K562 (cell line): Measurements from ENCODE around the gene FAM20B. TPM values are rescaled to one million over a fixed set of nuclear protein-coding genes. Genes with fewer than 3 reads are reported as not detected.

ENCODE experiments used
- C11orf30 ChIP-seq: fragments of 450-650 bp; IDR thresholded peaks from 2 replicates; pipeline ENCODE4 v1.6.1; 2016; ENCODE audit warnings: low read depth, mild to moderate bottlenecking
- CC2D1A ChIP-seq: fragments of 450-650 bp; IDR thresholded peaks from 2 replicates; pipeline ENCODE4 v1.6.1; 2017; ENCODE audit warnings: mild to moderate bottlenecking
- FOXA3 ChIP-seq, 2 experiments: fragments of 450-650 bp in 1 of 2; sonication (generic) in 1 of 2; formaldehyde crosslinking; IDR thresholded peaks in 1 of 2; conservative IDR thresholded peaks in 1 of 2; 2 replicates each; pipeline versions ENCODE4 v1.4.0 to v1.8.0; 2020 to 2022; ENCODE audit warnings: mild to moderate bottlenecking in 2 of 2, missing genetic modification reagents in 1 of 2
- HLTF ChIP-seq: fragments of 450-650 bp; IDR thresholded peaks from 2 replicates; pipeline ENCODE4 v1.6.1; 2016
- MCM3 ChIP-seq: fragments of 450-650 bp; IDR thresholded peaks from 2 replicates; pipeline ENCODE4 v1.6.1; 2016
- NR2C2 ChIP-seq, 2 experiments: fragments of 200-800 bp in 1 of 2; sonication (Bioruptor generic) in 1 of 2; sonication (generic) in 1 of 2; formaldehyde crosslinking in 1 of 2; IDR thresholded peaks; 2 replicates each; pipeline versions ENCODE4 v1.6.1 to v1.8.0; 2016 to 2022; ENCODE audit warnings: mild to moderate bottlenecking in 1 of 2, missing compliant biosample characterization in 1 of 2, missing genetic modification characterization in 1 of 2, missing genetic modification reagents in 1 of 2
- U2AF1 ChIP-seq: fragments of 200-400 bp; formaldehyde crosslinking; optimal IDR thresholded peaks from 2 replicates; pipeline ENCODE3; 2017; ENCODE audit warnings: mild to moderate bottlenecking, low read depth, low read length, moderate library complexity
- ZBED1 ChIP-seq: IDR thresholded peaks from 2 replicates; pipeline ENCODE4 v1.6.1; 2014
- ZBTB1 ChIP-seq: sonication (generic); formaldehyde crosslinking; IDR thresholded peaks from 2 replicates; pipeline ENCODE4 v1.8.1; 2023; ENCODE audit warnings: missing genetic modification reagents, low read depth, mild to moderate bottlenecking, borderline replicate concordance
- ZNF324 ChIP-seq: fragments of 250-450 bp; sonication (Bioruptor Pico); IDR thresholded peaks from 2 replicates; pipeline ENCODE4 v1.4.0; 2020; ENCODE audit warnings: mild to moderate bottlenecking
- ZNF778 ChIP-seq: fragments of 450-650 bp; formaldehyde crosslinking; IDR thresholded peaks from 2 replicates; pipeline ENCODE4 v1.4.0; 2020; ENCODE audit warnings: mild to moderate bottlenecking, moderate library complexity
- polyA plus RNA-seq, 8 experiments: library from polyadenylated mRNA; depleted of rRNA in 4 of 8; stranded (reverse) in 5 of 8; unstranded in 3 of 8; fragments of >200 nt; fragmentation: Nextera tagmentation in 2 of 8; fragmentation: Illumina TruSeq in 1 of 8; extraction: Ambion mirVana in 2 of 8; extraction: Trizol in 1 of 8; gene quantifications; 2 replicates each; pipeline versions ENCODE4 v1.2.1 to v1.2.3, GENCODE V29; 2011 to 2014; ENCODE audit warnings: inconsistent platforms in 1 of 8, missing spikeins in 1 of 8
- total RNA-seq, 7 experiments: library from RNA; depleted of rRNA in 6 of 7; stranded (reverse); fragments of >200 nt in 6 of 7; fragmentation: Illumina TruSeq in 2 of 7; extraction: Trizol in 2 of 7; gene quantifications; 2 replicates each; pipeline versions ENCODE4 v1.2.1 to v1.2.3, GENCODE V29; 2011 to 2021; ENCODE audit warnings: low replicate concordance in 1 of 7
- TF ChIP-seq, protein P1 (sequence below): fragments of 200-600 bp; sonication (generic); IDR thresholded peaks from one replicate; pipeline ENCODE4 v1.6.1; 2012; ENCODE audit warnings: mild to moderate bottlenecking, low read depth, low read length, inconsistent platforms
- TF ChIP-seq, protein P2 (sequence below): fragments of 200-800 bp; sonication (Bioruptor generic); IDR thresholded peaks from 2 replicates; pipeline ENCODE4 v1.6.1; 2017; ENCODE audit warnings: missing genetic modification characterization, missing compliant biosample characterization
- TF ChIP-seq, protein P3 (sequence below): fragments of 250-450 bp; sonication (Bioruptor Pico); IDR thresholded peaks from 2 replicates; pipeline ENCODE4 v1.8.0; 2021; ENCODE audit warnings: moderate library complexity, mild to moderate bottlenecking, inconsistent platforms

Gene FAM20B
- total and polyA plus RNA-seq, 9 of the 15 experiments (the other 6 are each of a cell fraction or from before 2014, with no cell fraction given) = 7.2 to 67.5 (median 42.9) TPM

DNA sequence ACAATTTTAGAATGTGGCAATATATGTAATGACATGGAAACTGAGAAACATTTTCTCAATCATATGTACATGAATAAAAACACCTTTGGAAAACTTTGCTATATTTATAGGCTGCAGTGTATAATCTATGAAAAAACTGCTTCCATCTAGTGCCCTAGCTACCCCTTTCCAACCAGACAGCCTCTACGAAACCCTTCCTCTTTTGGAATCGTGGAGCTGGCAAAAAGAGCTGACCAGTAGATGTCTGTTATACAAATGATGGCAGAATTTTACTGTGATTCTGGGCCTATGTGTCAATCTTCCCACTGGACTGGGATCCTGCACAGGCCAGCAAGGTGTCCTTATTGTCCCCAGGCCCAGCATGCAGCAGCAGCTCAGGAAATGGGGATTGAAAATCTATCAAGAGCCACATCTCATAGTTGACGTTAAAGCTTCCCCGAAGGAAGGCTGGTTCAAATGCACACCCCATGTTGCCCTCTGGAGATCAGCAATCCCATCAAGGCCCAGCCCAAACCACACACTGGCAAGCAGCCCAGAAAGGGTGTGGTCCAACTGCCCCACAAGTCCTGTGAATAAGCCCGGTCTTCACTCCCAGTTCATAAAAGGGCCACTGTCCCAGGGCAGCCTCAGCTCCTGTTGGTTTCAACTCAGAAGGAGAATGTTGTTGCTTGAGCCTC lies 8.8 kb upstream of the FAM20B start (continued):
- TF ChIP-seq, protein P1, sequence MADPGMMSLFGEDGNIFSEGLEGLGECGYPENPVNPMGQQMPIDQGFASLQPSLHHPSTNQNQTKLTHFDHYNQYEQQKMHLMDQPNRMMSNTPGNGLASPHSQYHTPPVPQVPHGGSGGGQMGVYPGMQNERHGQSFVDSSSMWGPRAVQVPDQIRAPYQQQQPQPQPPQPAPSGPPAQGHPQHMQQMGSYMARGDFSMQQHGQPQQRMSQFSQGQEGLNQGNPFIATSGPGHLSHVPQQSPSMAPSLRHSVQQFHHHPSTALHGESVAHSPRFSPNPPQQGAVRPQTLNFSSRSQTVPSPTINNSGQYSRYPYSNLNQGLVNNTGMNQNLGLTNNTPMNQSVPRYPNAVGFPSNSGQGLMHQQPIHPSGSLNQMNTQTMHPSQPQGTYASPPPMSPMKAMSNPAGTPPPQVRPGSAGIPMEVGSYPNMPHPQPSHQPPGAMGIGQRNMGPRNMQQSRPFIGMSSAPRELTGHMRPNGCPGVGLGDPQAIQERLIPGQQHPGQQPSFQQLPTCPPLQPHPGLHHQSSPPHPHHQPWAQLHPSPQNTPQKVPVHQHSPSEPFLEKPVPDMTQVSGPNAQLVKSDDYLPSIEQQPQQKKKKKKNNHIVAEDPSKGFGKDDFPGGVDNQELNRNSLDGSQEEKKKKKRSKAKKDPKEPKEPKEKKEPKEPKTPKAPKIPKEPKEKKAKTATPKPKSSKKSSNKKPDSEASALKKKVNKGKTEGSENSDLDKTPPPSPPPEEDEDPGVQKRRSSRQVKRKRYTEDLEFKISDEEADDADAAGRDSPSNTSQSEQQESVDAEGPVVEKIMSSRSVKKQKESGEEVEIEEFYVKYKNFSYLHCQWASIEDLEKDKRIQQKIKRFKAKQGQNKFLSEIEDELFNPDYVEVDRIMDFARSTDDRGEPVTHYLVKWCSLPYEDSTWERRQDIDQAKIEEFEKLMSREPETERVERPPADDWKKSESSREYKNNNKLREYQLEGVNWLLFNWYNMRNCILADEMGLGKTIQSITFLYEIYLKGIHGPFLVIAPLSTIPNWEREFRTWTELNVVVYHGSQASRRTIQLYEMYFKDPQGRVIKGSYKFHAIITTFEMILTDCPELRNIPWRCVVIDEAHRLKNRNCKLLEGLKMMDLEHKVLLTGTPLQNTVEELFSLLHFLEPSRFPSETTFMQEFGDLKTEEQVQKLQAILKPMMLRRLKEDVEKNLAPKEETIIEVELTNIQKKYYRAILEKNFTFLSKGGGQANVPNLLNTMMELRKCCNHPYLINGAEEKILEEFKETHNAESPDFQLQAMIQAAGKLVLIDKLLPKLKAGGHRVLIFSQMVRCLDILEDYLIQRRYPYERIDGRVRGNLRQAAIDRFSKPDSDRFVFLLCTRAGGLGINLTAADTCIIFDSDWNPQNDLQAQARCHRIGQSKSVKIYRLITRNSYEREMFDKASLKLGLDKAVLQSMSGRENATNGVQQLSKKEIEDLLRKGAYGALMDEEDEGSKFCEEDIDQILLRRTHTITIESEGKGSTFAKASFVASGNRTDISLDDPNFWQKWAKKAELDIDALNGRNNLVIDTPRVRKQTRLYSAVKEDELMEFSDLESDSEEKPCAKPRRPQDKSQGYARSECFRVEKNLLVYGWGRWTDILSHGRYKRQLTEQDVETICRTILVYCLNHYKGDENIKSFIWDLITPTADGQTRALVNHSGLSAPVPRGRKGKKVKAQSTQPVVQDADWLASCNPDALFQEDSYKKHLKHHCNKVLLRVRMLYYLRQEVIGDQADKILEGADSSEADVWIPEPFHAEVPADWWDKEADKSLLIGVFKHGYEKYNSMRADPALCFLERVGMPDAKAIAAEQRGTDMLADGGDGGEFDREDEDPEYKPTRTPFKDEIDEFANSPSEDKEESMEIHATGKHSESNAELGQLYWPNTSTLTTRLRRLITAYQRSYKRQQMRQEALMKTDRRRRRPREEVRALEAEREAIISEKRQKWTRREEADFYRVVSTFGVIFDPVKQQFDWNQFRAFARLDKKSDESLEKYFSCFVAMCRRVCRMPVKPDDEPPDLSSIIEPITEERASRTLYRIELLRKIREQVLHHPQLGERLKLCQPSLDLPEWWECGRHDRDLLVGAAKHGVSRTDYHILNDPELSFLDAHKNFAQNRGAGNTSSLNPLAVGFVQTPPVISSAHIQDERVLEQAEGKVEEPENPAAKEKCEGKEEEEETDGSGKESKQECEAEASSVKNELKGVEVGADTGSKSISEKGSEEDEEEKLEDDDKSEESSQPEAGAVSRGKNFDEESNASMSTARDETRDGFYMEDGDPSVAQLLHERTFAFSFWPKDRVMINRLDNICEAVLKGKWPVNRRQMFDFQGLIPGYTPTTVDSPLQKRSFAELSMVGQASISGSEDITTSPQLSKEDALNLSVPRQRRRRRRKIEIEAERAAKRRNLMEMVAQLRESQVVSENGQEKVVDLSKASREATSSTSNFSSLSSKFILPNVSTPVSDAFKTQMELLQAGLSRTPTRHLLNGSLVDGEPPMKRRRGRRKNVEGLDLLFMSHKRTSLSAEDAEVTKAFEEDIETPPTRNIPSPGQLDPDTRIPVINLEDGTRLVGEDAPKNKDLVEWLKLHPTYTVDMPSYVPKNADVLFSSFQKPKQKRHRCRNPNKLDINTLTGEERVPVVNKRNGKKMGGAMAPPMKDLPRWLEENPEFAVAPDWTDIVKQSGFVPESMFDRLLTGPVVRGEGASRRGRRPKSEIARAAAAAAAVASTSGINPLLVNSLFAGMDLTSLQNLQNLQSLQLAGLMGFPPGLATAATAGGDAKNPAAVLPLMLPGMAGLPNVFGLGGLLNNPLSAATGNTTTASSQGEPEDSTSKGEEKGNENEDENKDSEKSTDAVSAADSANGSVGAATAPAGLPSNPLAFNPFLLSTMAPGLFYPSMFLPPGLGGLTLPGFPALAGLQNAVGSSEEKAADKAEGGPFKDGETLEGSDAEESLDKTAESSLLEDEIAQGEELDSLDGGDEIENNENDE = no peak
- TF ChIP-seq, protein P2, sequence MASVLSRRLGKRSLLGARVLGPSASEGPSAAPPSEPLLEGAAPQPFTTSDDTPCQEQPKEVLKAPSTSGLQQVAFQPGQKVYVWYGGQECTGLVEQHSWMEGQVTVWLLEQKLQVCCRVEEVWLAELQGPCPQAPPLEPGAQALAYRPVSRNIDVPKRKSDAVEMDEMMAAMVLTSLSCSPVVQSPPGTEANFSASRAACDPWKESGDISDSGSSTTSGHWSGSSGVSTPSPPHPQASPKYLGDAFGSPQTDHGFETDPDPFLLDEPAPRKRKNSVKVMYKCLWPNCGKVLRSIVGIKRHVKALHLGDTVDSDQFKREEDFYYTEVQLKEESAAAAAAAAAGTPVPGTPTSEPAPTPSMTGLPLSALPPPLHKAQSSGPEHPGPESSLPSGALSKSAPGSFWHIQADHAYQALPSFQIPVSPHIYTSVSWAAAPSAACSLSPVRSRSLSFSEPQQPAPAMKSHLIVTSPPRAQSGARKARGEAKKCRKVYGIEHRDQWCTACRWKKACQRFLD = no peak
- TF ChIP-seq MCM3 = no peak
- no peak for TF ChIP-seq CC2D1A
- no peak for TF ChIP-seq U2AF1
- no peak for TF ChIP-seq NR2C2 (CRISPR knock-in tag; IDR thresholded peaks at IDR 0.05)
- no peak; the same call in 1 of the 2 replicates for TF ChIP-seq NR2C2 (tag; IDR thresholded peaks at IDR 0.05)
- no peak for TF ChIP-seq HLTF
- TF ChIP-seq, protein P3, sequence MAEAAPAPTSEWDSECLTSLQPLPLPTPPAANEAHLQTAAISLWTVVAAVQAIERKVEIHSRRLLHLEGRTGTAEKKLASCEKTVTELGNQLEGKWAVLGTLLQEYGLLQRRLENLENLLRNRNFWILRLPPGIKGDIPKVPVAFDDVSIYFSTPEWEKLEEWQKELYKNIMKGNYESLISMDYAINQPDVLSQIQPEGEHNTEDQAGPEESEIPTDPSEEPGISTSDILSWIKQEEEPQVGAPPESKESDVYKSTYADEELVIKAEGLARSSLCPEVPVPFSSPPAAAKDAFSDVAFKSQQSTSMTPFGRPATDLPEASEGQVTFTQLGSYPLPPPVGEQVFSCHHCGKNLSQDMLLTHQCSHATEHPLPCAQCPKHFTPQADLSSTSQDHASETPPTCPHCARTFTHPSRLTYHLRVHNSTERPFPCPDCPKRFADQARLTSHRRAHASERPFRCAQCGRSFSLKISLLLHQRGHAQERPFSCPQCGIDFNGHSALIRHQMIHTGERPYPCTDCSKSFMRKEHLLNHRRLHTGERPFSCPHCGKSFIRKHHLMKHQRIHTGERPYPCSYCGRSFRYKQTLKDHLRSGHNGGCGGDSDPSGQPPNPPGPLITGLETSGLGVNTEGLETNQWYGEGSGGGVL = no peak
- no peak for TF ChIP-seq ZBTB1 (CRISPR knock-in tag)
- TF ChIP-seq ZNF324 (CRISPR knock-in tag) = no peak
- no peak for TF ChIP-seq C11orf30
- TF ChIP-seq FOXA3 (CRISPR knock-in tag; conservative IDR thresholded peaks at IDR 0.05 in 1 of 2, IDR thresholded peaks at IDR 0.05 in 1 of 2) = no peak
- no peak for TF ChIP-seq ZNF778 (CRISPR knock-in tag)
- TF ChIP-seq ZBED1 = no peak
